ENCODE results near the gene CAT.

- TF ChIP-seq CTCF (conservative IDR thresholded peaks at IDR 0.05; ENCODE audit: low read length), result no peak
- no peak for TF ChIP-seq EZH2phosphoT487 (IDR thresholded peaks at IDR 0.05; ENCODE audit: borderline replicate concordance)
Observed at GRCh38 chr11:34483106-34483874, 44.6 kb downstream of the CAT start.
